Small intestine (tissue), 7 donors: Measurements from ENCODE around the gene COL23A1. TPM values are rescaled to one million over a fixed set of nuclear protein-coding genes. Genes with fewer than 3 reads are reported as not detected.
A peak's percentile ranks its signal among the peaks of the same experiment; 100 is the strongest.
"Not testable (repeated sequence)": the region's sequence is repeated elsewhere in the genome, so short reads cannot be mapped to it uniquely, and the experiment has no call there.

Source experiments
- DNase-seq, 2 donors: peaks; one replicate each; pipeline versions ENCODE4 v3.0.0 to v3.0.0-alpha.2; 2013
- FAIRE-seq: peaks from 2 replicates; lab custom pipeline; 2012; peaks lifted over from hg19 to GRCh38; lab: Jason Lieb, UNC
- H3K27ac ChIP-seq, 3 donors: one replicate each; pipeline ENCODE4 v1.5.1; 2013; ENCODE audit warnings: low read length in 2 of 3, mild to moderate bottlenecking in 2 of 3, control low read depth in 1 of 3, inconsistent platforms in 1 of 3, low read depth in 1 of 3, moderate library complexity in 1 of 3
- H3K27me3 ChIP-seq, 3 donors: one replicate each; pipeline ENCODE4 v1.6.1; 2013; ENCODE audit warnings: low read length in 3 of 3, inconsistent platforms in 1 of 3; ENCODE audit not compliant: control insufficient read depth in 3 of 3, insufficient read depth in 3 of 3
- H3K36me3 ChIP-seq, 3 donors: one replicate each; pipeline ENCODE4 v1.6.1; 2013; ENCODE audit warnings: low read length in 3 of 3, inconsistent platforms in 1 of 3, low read depth in 1 of 3, mild to moderate bottlenecking in 1 of 3, moderate library complexity in 1 of 3; ENCODE audit not compliant: control insufficient read depth in 3 of 3, insufficient read depth in 2 of 3
- H3K4me1 ChIP-seq, 3 donors: one replicate each; pipeline ENCODE4 v1.6.1; 2013; ENCODE audit warnings: low read length in 2 of 3, inconsistent platforms in 1 of 3, low read depth in 1 of 3, mild to moderate bottlenecking in 1 of 3, moderate library complexity in 1 of 3; ENCODE audit not compliant: control insufficient read depth in 3 of 3, insufficient read depth in 2 of 3
- H3K4me3 ChIP-seq, 3 donors: one replicate each; pipeline ENCODE4 v1.5.1; 2013; ENCODE audit warnings: low read length in 3 of 3, control low read depth in 1 of 3, inconsistent platforms in 1 of 3, low read depth in 1 of 3, mild to moderate bottlenecking in 1 of 3, moderate library complexity in 1 of 3
- H3K9me3 ChIP-seq, 2 donors: one replicate each; pipeline ENCODE4 v1.6.1; 2013; ENCODE audit warnings: low read depth in 1 of 2, low read length in 1 of 2; ENCODE audit not compliant: control insufficient read depth in 2 of 2, insufficient read depth in 1 of 2
- WGBS, 3 donors: extraction: QIAGEN DNeasy Blood & Tissue Kit; methylation state at CpG; one replicate each; pipeline ENCODE4 v1.1.7; 2013; 5-methylcytosine and 5-hydroxymethylcytosine counted together
- polyA plus RNA-seq, 4 donors: library from polyadenylated mRNA; stranded (reverse) in 3 of 4; unstranded in 1 of 4; fragments of 200-250 nt in 3 of 4; fragments of 120-200 nt in 1 of 4; gene quantifications; one replicate each; pipeline versions ENCODE4 v1.2.1 to v1.2.3, GENCODE V29; 2013
- donor health status: healthy with polysubstance abuse.
- donor health status: control.
- donor health status: control.
- donor health status: Bipolar disorder and iron deficiency.
- donor health status: healthy.

Gene COL23A1
- polyA plus RNA-seq, 4 donors, result 1.4 to 3.2 (median 1.6) TPM; not detected in 1

DNA sequence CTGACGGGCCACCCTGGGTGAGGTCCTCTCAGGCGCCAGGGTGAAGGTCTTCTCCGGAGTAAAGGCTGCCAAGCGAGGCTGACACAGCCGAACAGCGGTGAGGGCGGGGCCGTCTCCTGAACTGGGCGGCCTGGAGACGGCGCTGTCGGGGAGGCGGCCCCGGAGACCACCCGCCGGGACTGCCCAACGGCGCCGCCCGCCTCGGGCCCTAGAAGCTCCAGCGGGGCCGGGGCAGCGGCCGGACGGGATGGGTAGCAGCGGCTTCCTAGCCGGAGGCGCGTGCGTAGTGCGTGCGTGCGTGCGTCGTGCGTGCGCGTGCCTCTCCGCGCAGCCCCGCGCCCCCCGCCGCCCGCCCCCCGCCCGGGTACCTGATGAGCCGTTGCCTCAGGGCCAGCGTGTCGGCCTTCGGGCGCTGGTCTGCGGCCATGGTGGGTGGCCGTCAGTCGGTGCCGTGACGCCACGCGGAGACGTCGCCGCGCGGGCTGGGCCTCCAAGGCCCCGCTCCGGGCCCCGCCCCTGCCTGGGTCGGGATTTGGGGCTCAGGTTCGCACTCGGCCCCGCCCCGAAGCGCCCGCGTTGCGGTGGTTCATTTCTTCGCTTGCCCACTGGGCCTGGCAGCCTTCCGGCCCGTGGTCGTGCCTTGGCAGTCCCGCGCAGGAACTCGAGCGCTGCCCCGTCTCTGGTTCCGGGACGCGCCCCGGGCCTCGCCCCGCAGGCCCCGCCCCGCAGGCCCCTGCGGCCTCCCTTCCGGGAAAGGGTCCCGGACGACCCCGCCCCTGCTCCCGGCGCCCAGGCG is 357.9 kb downstream of the COL23A1 start, which contains the start of gene PHYKPL:
Gene PHYKPL (minus strand): TSS at position 679 of the 796 bp plus-strand sequence. CDS start 252 bp downstream, at position 427.
- H3K36me3 ChIP-seq, result peaks cover 4 to 42% (median 10%) of the 10 kb centered on the region in 3 donors
- DNase-seq (peak; percentile 64 to 87), FAIRE-seq (no peak)
- H3K4me3 ChIP-seq, result peak within 1 kb of the TSS; percentile 78 to 82 (median 80)
- H3K4me1 ChIP-seq, result peaks cover 3 to 44% (median 12%) of the 10 kb centered on the region in 3 donors
- 0 to 1% (median 0%) methylated on average over 66 to 102 of the region's 102 CpGs for WGBS, 3 donors
- peak within 1 kb of the TSS; percentile 90 to 99 (median 97) for H3K27ac ChIP-seq
- H3K9me3 ChIP-seq, result peaks cover 0 to 3% of the 10 kb centered on the region in 2 donors
- H3K27me3 ChIP-seq, result no peaks in the 10 kb centered on the region

GRCh38 chr5:178231539-178232123 is 358.6 kb downstream of the COL23A1 start:
- peaks cover 0 to 7% of the 10 kb centered on the region in 2 donors for H3K9me3 ChIP-seq

DNA sequence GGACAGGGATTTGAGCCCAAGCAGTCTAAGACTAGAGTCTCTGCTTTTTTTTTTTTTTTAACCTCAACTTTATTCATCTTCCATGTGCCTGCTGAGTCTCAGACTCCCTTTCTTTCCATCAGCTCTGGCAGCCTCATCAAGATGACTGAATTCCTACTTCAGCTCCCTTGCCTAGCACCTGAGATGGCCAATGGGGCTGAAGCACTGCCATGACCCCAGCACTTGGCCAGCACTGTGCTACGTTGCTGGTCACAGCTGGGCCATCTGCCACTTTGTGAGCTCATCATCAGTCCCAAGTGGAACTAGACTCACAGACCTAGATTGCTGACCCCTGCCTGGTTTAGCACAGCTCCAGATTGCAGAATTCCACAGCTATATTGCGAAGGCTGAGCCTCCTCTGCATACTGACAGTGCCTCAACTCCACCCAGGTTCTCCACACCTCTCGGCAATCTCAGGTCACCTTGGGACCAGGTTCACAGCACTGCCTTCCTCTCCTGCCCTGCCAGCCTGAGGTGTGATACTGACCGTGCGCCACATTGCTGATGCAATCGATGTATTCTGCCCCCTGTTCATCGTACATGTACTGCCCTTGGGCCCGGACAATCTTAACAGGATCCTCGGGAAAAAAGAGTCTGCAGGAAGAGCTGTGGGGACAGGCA is 359.2 kb downstream of the COL23A1 start:
- DNase-seq (peak; percentile 81 to 92), FAIRE-seq (no peak)
- Histone ChIP-seq H3K9me3 (peaks cover 0 to 7% of the 10 kb centered on the region in 2 donors), H3K27ac (peak overlapping the region; percentile 90 to 99 (median 97)), H3K27me3 (no peaks in the 10 kb centered on the region), H3K36me3 (peaks cover 4 to 50% (median 10%) of the 10 kb centered on the region in 3 donors), H3K4me3 (peak overlapping the region; percentile 78 to 82 (median 80)), H3K4me1 (peaks cover 3 to 47% (median 15%) of the 10 kb centered on the region in 3 donors)
- whole genome bisulfite sequencing, 3 donors, result 23 to 57% (median 24%) methylated on average over 9 of the region's 9 CpGs

More at GRCh38 chr5:178231539-178232123, 358.6 kb downstream of the COL23A1 start:
- Histone ChIP-seq H3K4me1 (peaks cover 3 to 43% (median 15%) of the 10 kb centered on the region in 3 donors), H3K27ac (peak overlapping the region; percentile 90 to 99 (median 97)), H3K4me3 (peak overlapping the region; percentile 78 to 82 (median 80)), H3K27me3 (no peaks in the 10 kb centered on the region), H3K36me3 (peaks cover 4 to 48% (median 10%) of the 10 kb centered on the region in 3 donors)
- DNase-seq (peak in 1 of 2 donors; percentile 56), FAIRE-seq (no peak)
- 2 to 17% (median 7%) methylated on average over 20 to 21 of the region's 21 CpGs for WGBS, 3 donors

- no peak for FAIRE-seq
Observed at GRCh38 chr5:178229861-178230260, 360.3 kb downstream of the COL23A1 start.

GRCh38 chr5:178229111-178229510 is 361.1 kb downstream of the COL23A1 start:
- not testable (repeated sequence) for H3K9me3 ChIP-seq, FAIRE-seq, H3K4me3 ChIP-seq, DNase-seq, H3K27me3 ChIP-seq
- Histone ChIP-seq H3K36me3 (peaks cover 10 to 66% (median 12%) of the 10 kb centered on the region in 3 donors), H3K4me1 (peaks cover 3 to 61% (median 21%) of the 10 kb centered on the region in 3 donors), H3K27ac (peak overlapping the region in 1 of 3 donors; percentile 99)
- WGBS, 3 donors, result 96 to 98% (median 96%) methylated on average over 13 of the region's 13 CpGs

More at GRCh38 chr5:178229861-178230260, 360.3 kb downstream of the COL23A1 start:
- peak overlapping the region; percentile 14 to 99 (median 24) for H3K27ac ChIP-seq
- peaks cover 0 to 7% of the 10 kb centered on the region in 2 donors for H3K9me3 ChIP-seq
- WGBS, 3 donors, result 90 to 92% (median 92%) methylated on average over 10 of the region's 10 CpGs
- H3K36me3 ChIP-seq, result peaks cover 8 to 59% (median 10%) of the 10 kb centered on the region in 3 donors
- peaks cover 3 to 55% (median 22%) of the 10 kb centered on the region in 3 donors for H3K4me1 ChIP-seq
- no peaks in the 10 kb centered on the region for H3K27me3 ChIP-seq
- no peak for DNase-seq
- peak overlapping the region in 1 of 3 donors; percentile 1 for H3K4me3 ChIP-seq

GRCh38 chr5:178228609-178229008 is 361.6 kb downstream of the COL23A1 start:
- DNase-seq (no peak), FAIRE-seq (no peak)
- H3K9me3 ChIP-seq, result peaks cover 0 to 7% of the 10 kb centered on the region in 2 donors
- H3K4me3 ChIP-seq, result no peak overlapping the region
- peaks cover 10 to 71% (median 12%) of the 10 kb centered on the region in 3 donors for H3K36me3 ChIP-seq
- 92 to 96% (median 94%) methylated on average over 11 of the region's 11 CpGs for WGBS, 3 donors
- H3K27me3 ChIP-seq, result no peaks in the 10 kb centered on the region
- peak overlapping the region in 2 of 3 donors; percentile 45 to 91 for H3K27ac ChIP-seq
- peaks cover 3 to 66% (median 21%) of the 10 kb centered on the region in 3 donors for H3K4me1 ChIP-seq

DNA sequence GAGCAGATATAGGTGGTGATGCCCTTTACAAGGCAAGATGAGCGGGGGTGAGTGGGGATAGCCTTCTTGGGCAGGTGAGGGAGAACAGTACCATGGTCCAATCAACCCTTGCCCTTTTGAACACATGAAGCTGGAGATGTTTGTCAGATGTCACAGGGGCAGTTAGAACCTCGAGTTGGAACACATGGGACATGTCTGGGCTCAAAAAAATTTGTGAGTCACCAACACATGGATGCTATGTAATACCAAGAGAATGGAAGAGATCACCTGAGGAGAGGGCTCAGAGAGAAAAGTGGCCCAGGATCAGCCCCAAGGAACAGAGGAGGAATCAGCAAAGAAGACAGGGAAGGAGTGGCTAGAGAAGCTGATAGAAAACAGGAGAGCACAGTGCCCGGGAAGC is 362.3 kb downstream of the COL23A1 start:
- Histone ChIP-seq H3K4me3 (no peak overlapping the region), H3K36me3 (peaks cover 10 to 78% (median 15%) of the 10 kb centered on the region in 3 donors), H3K27ac (peak overlapping the region; percentile 81 to 91 (median 91)), H3K9me3 (peaks cover 0 to 7% of the 10 kb centered on the region in 2 donors), H3K4me1 (peaks cover 3 to 71% (median 23%) of the 10 kb centered on the region in 3 donors), H3K27me3 (no peaks in the 10 kb centered on the region)
- WGBS, 3 donors, result 76 to 86% (median 78%) methylated on average over 3 of the region's 3 CpGs
- FAIRE-seq, result no peak
- no peak for DNase-seq
